HEK293 (cell line): Measurements from ENCODE around the gene SLC25A25.

Experiments
- CTCF ChIP-seq: fragments of 450-650 bp; formaldehyde crosslinking; IDR thresholded peaks from 2 replicates; pipeline ENCODE4 v1.5.1; 2016; ENCODE audit warnings: missing biosample characterization, missing genetic modification characterization
- HOXA7 ChIP-seq: sonication (generic); formaldehyde crosslinking; IDR thresholded peaks from 2 replicates; pipeline ENCODE4 v1.8.1; 2022; ENCODE audit warnings: missing genetic modification reagents, borderline replicate concordance
- PBX3 ChIP-seq: sonication (generic); formaldehyde crosslinking; IDR thresholded peaks from 2 replicates; pipeline ENCODE4 v1.8.1; 2022; ENCODE audit warnings: mild to moderate bottlenecking, moderate library complexity, missing genetic modification reagents
- ZBTB10 ChIP-seq: fragments of 450-650 bp; formaldehyde crosslinking; IDR thresholded peaks from 2 replicates; pipeline ENCODE4 v1.5.1; 2016; ENCODE audit warnings: missing biosample characterization, missing genetic modification characterization
- ZNF596 ChIP-seq: fragments of 450-650 bp; IDR thresholded peaks from 2 replicates; pipeline ENCODE4 v1.5.0; 2018; ENCODE audit warnings: missing biosample characterization, mild to moderate bottlenecking, missing genetic modification characterization, moderate library complexity
- ZNF600 ChIP-seq: fragments of 450-650 bp; formaldehyde crosslinking; IDR thresholded peaks from 2 replicates; pipeline ENCODE4 v1.5.1; 2016; ENCODE audit warnings: missing biosample characterization, missing genetic modification characterization

GRCh38 chr9:128101690-128102089 lies 33.7 kb downstream of the SLC25A25 start:
- no peak for TF ChIP-seq ZNF600 (tag by site-specific recombination)
- no peak for TF ChIP-seq ZNF596 (tag by site-specific recombination)
- no peak for TF ChIP-seq PBX3
- TF ChIP-seq ZBTB10 = no peak
- TF ChIP-seq HOXA7 = no peak
- no peak for TF ChIP-seq CTCF
